ENCODE measurements around the gene FOLR1. TPM values are rescaled to one million over a fixed set of nuclear protein-coding genes. Genes with fewer than 3 reads are reported as not detected.
"Not testable (repeated sequence)": the region's sequence is repeated elsewhere in the genome, so short reads cannot be mapped to it uniquely, and the experiment has no call there.

FOLR1 gene
- polyA plus RNA-seq (2012; ENCODE audit: insufficient read depth, insufficient read length), result not detected

GRCh38 chr11:72191961-72192381, at the start of gene FOLR1:
Gene FOLR1 (plus strand): TSS chr11:72192140. CDS start chr11:72192174, 34 bp downstream.
- DNase-seq (ENCODE audit: low read depth, low spot score), result no peak
- H3K4me3 ChIP-seq (ENCODE audit: low read length), result no peak within 1 kb of the TSS

DNA sequence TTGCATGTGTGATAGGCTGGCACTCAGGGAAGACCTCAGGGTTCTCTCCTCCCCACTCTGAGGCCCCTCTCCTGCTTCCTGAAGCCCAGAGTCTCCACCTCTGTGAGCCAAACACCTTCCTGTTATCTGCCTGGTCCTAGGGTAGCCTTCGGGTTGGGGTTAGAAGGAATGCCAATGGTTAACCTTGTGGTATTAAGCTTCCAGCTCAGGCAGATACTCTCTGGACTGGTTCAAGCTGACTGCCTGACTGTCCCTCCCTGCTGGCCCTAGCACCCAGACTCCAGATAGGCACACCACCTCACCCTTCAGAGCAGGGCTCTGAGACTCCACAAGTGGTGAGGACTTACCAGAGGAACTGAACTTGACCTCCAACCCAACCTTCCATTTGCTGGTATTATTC, 49.4 kb upstream of the FOLR1 start:
- not testable (repeated sequence) for DNase-seq (ENCODE audit: low read depth, low spot score); H3K4me3 ChIP-seq (ENCODE audit: low read length)

GRCh38 chr11:72144807-72145565, 47.0 kb upstream of the FOLR1 start:
- DNase-seq (ENCODE audit: low read depth, low spot score), result no peak
- H3K4me3 ChIP-seq (ENCODE audit: low read length), result no peak overlapping the region

- no peak overlapping the region for H3K4me3 ChIP-seq (ENCODE audit: low read length)
- DNase-seq (ENCODE audit: low read depth, low spot score), result no peak
These were observed 45.3 kb upstream of the FOLR1 start for GRCh38 chr11:72146625-72147024.

GRCh38 chr11:72150882-72151281, 41.1 kb upstream of the FOLR1 start:
- H3K4me3 ChIP-seq (ENCODE audit: low read length), result no peak overlapping the region
- DNase-seq (ENCODE audit: low read depth, low spot score), result no peak

- DNase-seq (ENCODE audit: low read depth, low spot score); H3K4me3 ChIP-seq (ENCODE audit: low read length): not testable (repeated sequence)
These were observed 38.1 kb upstream of the FOLR1 start for GRCh38 chr11:72153874-72154273.

GRCh38 chr11:72154816-72155215, 37.1 kb upstream of the FOLR1 start:
- H3K4me3 ChIP-seq (ENCODE audit: low read length), result no peak overlapping the region
- DNase-seq (ENCODE audit: low read depth, low spot score), result no peak

DNA sequence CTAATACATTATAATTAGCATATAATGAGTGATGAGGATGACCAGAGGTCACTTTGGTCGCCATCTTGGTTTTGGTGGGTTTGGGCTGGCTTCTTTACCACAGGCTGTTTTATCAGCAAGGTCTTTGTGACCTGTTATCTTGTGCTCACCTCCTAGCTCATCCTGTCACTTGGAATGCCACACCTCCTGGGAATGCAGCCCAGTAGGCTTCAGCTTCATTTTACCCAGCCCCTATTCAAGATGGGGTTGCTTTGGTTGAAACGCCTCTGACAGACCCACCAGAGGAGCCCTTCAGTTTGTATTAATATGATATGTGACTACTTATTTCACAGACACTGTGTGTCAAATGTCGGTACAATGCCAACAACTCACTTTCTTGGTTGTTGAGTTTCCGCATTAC, 36.2 kb upstream of the FOLR1 start:
- no peak overlapping the region for H3K4me3 ChIP-seq (ENCODE audit: low read length)
- no peak for DNase-seq (ENCODE audit: low read depth, low spot score)

DNA sequence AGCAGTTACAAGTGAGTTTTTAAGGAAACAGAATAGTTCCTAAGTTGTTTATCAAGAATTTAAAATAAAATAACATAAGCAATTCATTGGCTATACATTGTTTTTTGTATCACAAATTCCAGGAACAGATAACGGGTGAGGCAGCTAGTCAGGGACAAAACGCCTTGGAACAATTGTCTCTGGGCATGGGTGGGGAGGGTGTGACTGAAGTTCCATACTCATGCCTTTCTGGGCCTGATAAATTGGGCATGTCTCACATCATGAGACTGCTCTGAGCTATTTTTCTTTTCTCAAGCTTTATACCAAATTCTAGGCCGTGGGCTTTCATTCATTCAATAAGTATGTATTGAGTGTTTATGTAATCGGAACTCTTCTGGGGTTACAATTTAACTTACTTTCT, 34.8 kb upstream of the FOLR1 start:
- no peak for DNase-seq (ENCODE audit: low read depth, low spot score)
- no peak overlapping the region for H3K4me3 ChIP-seq (ENCODE audit: low read length)

DNA sequence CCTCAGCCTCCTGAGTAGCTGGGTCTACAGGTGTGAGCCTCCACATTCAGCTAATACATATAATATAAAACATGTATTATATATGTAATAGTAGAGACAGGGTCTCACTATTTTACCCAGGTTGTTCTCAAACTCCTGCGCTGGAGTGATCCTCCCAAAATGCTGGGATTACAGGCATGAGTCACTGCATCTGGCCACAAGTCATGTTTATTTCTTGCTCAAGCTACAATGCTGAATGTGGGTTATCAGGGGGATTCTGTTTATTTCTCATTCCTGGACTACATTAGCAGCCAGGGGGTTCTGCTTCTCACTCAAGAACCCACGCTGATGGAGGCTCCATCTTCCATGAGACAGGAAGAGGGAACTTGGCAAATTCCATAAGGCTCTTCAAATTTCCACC, 31.6 kb upstream of the FOLR1 start:
- H3K4me3 ChIP-seq (ENCODE audit: low read length), result no peak overlapping the region
- no peak for DNase-seq (ENCODE audit: low read depth, low spot score)

DNA sequence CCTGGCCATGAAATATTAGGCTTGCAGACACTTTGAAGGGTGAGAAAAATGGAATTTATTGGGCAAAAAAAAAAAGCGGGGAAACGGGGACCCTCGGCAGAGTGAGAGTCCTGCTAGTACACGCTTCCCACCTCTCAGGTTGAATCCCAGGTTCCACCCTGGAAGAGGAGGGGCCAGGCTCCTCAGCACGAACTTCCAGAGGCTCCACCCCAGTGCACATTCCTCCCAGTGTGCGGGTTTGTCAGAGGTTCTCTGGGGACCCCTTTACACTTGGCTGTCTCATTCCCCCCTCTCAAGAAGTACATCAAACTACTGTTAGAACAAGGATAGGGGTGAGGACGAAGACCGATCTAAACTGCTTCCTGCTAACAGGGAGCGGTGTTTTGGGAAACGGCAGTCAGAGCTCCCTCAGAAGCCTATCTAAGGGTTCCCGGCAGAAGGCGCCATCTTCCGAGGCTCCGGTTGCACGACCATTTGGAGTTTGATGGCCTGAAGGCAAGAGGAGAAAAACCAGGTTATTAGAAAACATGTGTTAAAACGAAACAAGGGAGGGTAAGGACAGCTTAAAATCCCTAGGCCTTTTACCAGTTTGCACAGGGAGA, 28.9 kb upstream of the FOLR1 start:
- no peak overlapping the region for H3K4me3 ChIP-seq (ENCODE audit: low read length)
- no peak for DNase-seq (ENCODE audit: low read depth, low spot score)

- H3K4me3 ChIP-seq (ENCODE audit: low read length); DNase-seq (ENCODE audit: low read depth, low spot score): not testable (repeated sequence)
These were observed 27.8 kb upstream of the FOLR1 start for GRCh38 chr11:72164187-72164586.

GRCh38 chr11:72169046-72169555, 22.8 kb upstream of the FOLR1 start:
- not testable (repeated sequence) for DNase-seq (ENCODE audit: low read depth, low spot score); H3K4me3 ChIP-seq (ENCODE audit: low read length)

DNA sequence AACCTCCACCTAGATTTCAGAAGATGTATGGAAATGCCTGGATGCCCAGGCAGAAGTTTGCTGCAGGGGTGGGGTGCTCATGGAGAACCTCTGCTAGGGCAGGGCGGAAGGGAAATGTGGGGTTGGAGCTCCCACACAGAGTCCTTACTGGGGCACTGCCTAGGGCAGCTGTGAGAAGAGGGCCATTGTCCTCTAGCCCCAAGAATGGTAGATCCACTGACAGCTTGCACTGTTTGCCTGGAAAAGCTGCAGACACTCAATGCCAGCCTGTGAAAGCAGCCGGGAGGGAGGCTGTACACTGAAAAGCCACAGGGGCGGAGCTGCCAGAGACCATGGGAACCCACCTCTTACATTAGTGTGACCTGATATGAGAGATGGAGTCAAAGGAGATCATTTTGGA, 22.2 kb upstream of the FOLR1 start:
- H3K4me3 ChIP-seq (ENCODE audit: low read length); DNase-seq (ENCODE audit: low read depth, low spot score): not testable (repeated sequence)

DNA sequence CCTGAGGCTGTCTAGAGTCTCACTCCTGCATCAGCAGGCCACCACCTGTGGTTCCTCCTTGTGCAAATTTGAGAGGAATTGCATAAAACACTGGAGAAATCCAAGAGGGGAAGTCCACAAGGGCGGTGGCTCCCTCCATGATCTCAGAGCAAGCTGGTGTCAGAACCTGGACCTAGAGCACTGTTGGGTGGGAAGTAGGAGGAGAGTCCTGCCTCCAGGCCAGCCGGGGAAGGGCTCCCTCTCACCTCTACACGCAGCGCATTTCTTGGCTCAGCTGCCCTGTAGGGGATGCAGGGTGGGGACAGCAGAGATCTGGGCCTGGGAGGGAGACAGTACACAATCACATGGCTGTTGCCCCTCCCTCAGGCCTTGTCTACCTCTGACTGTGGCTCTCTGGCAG, 19.9 kb upstream of the FOLR1 start:
- DNase-seq (ENCODE audit: low read depth, low spot score); H3K4me3 ChIP-seq (ENCODE audit: low read length): not testable (repeated sequence)

- H3K4me3 ChIP-seq (ENCODE audit: low read length), result no peak overlapping the region
- DNase-seq (ENCODE audit: low read depth, low spot score), result no peak
These were observed 18.6 kb upstream of the FOLR1 start for GRCh38 chr11:72173291-72173690.

GRCh38 chr11:72174302-72175070, 17.5 kb upstream of the FOLR1 start:
- no peak for DNase-seq (ENCODE audit: low read depth, low spot score)
- H3K4me3 ChIP-seq (ENCODE audit: low read length), result no peak overlapping the region

GRCh38 chr11:72177656-72178055, 14.3 kb upstream of the FOLR1 start:
- DNase-seq (ENCODE audit: low read depth, low spot score), result no peak
- no peak overlapping the region for H3K4me3 ChIP-seq (ENCODE audit: low read length)

GRCh38 chr11:72179049-72179803, 12.7 kb upstream of the FOLR1 start:
- no peak overlapping the region for H3K4me3 ChIP-seq (ENCODE audit: low read length)
- DNase-seq (ENCODE audit: low read depth, low spot score), result no peak
